NCI-H748 (cell line): Measurements from ENCODE around the gene NBEA.
A peak's percentile ranks its signal among the peaks of the same experiment; 100 is the strongest.
"Not testable (repeated sequence)": the region's sequence is repeated elsewhere in the genome, so short reads cannot be mapped to it uniquely, and the experiment has no call there.

Experiments
- DNase-seq: peaks from one replicate; lab custom pipeline; 2025; ENCODE audit not compliant: unreplicated experiment; lab: John Stamatoyannopoulos, UW

Gene NBEA

DNA sequence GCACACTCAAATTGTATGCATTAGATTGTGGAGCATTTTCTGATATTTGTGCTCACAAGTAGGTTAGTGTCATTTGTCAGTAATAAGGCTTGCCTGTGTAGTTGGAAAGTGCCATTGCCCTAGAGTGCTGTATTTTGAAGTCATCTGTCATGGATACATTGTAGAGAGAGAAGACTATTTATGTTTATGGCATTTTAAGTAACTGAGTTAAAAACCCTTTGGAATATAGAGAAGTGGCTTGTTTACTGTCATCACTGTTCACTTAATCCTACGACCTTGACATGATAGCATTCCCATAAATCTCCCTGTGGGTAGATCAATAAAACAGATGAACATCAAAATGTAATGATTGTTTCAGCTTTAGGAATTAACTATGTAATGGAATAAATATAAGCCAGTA lies 423.8 kb downstream of the NBEA start:
- no peak for DNase-seq

DNA sequence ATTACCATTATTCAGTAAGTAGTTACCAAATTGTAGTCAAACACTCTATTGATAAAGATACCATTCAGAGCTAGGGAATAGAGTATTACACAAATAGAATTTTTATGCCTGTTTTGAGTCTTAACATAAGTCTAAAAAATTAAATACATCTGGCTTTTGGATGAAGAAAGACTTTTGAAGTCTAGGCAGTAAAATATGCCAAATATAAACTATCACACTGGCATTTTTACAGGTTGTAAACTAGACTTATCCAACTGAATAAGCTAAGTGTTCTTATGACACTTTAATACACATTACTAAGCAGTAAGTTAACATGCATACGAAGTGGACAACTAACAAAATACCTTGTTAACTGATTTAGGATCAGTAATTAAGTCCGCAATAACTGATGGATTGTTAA lies 425.5 kb downstream of the NBEA start:
- no peak for DNase-seq

DNA sequence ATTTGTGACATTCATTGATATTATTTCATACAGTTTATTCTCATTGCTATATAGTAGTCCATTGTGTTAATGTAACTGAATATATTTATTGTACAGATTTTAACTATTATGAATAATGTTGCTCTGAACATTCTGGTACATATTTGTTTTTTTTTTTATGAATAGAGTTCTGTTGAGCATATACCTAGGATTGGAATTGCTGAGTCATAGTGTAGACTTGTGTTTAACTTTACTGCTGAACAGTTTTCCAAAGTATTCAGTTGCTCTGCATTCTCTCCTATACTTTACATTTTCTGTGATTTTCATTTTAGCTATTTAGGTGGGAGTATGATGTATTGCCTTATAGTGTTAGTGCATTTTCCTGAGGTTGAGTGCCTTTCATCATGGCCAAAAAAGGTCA lies 436.9 kb downstream of the NBEA start:
- no peak for DNase-seq

DNA sequence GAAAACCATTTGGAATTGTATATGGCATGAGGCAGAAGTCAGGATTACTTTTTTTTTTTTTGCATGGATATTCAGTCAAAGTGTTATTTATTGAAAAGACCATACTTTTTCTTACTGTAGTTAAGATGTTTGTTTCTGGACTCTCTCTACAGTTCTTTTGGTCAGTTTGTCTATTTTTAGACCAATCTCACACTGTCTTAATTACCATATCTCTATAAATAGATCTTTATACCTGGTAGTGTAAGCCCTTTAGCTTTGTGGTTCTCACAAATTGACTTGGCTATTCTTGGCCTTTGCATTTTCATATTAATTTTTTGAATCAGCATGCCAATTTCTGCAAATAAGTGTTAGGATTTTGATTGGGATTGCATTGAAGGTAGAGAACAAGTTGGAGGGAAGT lies 437.6 kb downstream of the NBEA start:
- DNase-seq = no peak

- peak; percentile 13 for DNase-seq
Observed at GRCh38 chr13:35387682-35388250, 445.7 kb downstream of the NBEA start.

- no peak for DNase-seq
Observed at GRCh38 chr13:35388441-35389355, 446.6 kb downstream of the NBEA start.

GRCh38 chr13:35389535-35389934 lies 447.5 kb downstream of the NBEA start:
- no peak for DNase-seq

- DNase-seq = no peak
Observed at GRCh38 chr13:35392768-35393167, 450.7 kb downstream of the NBEA start.

- DNase-seq = no peak
Observed at GRCh38 chr13:35393886-35394285, 451.8 kb downstream of the NBEA start.

DNA sequence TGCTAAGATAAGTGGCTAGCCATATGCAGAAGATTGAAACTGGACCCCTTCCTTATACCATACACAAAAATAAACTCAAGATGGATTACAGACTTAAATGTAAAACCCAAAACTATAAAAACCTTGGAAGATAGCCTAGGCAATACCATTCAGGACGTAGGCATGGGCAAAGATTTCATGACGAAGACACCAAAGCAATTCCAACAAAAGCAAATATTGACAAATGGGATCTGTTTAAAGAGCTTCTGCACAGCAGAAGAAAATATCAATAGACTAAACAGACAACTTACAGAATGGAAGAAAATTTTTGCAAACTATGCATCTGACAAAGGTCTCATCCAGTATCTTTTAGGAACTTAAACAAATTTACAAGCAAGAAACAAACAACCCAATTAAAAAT lies 466.2 kb downstream of the NBEA start:
- DNase-seq = not testable (repeated sequence)

DNA sequence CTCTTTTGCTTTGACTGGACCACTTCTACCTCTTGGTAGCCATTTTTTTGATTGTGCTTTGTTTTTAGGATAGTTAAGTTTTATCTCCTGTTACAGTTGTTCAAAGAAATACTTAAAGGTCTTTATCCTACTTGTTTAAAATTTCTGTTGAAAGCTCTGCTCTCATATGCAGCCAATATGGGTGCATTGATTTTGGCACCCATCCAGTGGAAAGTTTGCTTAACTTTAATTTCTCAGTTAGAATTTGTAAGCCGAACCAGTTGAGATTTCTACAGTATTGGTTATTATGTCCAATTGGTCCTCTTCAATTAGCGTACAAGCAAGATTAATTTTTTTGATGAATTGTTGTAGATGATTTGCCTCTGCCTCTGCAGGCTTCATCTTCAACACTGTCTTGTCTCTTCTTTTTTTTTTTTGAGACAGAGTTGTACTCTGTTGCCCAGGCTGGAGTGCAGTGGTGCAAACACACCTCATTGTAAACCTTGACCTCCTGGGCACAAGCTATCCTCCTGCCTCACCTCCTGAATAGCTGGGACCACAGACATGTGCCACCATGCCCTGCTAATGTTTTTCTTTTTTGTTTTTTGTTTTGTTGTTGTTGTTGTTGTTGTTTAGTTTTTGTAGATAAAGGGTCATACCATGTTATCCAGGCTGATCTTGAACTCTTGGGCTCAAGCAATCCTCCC lies 469.1 kb downstream of the NBEA start:
- DNase-seq = no peak

DNA sequence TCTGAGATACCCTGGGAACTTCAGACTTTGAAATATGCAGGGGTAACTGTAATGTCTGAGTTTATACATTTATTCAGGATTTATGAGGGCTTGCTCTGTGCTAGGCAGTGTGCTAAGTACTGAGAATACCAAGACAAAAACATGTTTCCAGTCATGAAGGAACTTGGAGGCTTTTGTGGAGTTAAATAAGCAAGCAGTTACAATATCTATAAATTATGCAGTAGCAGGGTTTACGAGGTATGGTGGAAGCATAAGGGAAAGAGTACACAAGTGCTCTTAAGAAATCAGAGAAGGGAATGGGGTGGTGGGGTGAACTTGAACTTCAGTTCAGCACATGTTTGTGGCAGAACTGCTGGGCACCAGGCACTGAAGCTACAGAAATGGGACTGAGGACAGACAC lies 506.4 kb downstream of the NBEA start:
- DNase-seq = no peak

DNA sequence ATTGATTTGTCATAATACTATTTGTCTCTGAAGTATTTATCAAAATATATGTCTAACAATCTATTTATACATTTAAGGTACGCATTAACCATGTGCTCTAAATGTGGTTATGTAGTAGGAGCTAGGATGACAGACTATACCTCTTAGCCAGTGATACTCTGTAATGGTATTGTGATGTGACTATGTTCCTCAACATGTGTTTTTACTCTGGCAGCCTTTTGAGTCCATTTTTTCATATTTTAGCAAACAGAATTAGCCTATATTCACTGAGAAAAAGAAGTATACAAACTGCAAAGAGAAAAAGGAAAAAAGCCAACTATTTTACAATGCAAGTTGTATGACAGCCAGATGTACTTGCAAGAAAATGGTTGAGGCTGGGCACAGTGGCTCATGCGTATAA lies 507.8 kb downstream of the NBEA start:
- DNase-seq = no peak

- no peak for DNase-seq
Observed at GRCh38 chr13:35455022-35455421, 513.0 kb downstream of the NBEA start.

DNA sequence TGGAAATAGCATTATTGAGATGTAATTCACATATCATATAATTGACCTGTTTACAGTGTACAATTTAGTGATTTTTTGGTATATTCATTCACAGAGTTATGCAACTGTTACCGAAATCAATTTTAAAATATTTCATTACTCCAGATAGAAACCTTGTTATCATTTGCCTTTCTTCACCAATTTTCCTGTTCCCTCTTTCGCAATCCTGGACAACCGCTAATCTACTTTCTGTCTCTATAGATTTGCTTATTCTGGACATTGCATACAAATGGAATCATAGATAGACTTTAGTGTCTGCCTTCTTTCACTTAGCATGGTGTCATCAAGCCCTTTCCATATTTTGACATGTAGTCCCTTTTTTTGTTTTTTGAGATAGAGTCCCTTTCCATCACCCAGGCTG lies 515.2 kb downstream of the NBEA start:
- no peak for DNase-seq

DNA sequence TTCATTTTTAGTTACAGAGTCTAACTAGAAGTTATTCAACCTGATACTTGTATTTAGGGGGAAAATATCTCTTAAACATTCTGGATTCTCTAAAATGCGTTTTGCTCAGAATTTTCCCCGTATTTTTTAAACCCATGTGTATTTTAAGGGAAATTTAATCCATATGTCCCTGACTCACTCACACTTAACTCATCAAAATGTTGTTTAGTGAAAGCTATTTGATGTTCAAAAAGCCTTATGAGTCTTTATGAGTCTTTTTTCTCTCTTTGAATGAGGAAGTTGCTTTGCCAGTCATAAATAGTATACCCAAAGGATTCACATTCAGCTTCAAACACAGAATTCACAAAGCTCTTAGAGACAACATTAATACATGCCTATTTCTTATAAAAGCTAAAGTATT lies 518.0 kb downstream of the NBEA start:
- DNase-seq = no peak

GRCh38 chr13:35465371-35465770 lies 523.3 kb downstream of the NBEA start:
- DNase-seq = no peak

- no peak for DNase-seq
Observed at GRCh38 chr13:35468195-35468594, 526.1 kb downstream of the NBEA start.

DNA sequence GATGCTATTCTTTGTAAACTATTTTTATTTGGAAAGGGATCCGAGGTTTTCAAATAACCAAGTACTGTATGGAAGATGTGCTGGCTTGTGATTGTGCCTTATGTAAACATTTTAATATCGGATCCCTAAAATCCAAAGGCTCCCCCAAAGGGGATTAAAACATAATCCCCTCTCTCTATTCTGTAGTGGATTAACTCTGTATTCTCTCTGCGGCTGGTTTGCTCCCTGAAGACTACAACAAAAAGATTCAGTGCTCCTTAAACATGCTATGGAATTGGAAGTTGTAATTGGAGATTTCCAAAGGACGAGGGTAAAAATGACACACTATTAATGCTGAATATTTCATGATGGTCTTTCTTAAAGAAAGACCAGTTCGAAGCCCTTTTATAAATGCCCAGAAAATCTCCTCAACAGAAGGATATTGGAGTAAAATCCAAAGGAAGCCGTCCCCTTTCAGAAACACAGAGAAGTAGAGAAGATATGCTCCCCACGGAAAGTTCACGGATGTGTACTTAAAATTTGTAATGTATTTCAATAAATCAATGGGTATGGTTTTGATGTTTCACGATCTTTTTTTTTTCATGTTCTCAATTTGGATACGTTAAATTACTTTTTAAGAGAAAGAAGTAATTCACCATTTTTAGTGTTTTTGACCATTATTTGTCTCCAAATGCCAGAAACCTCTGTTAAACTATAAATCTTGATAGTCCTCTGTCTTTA lies 527.9 kb downstream of the NBEA start:
- DNase-seq = no peak

GRCh38 chr13:35470671-35471661 lies 528.9 kb downstream of the NBEA start:
- no peak for DNase-seq
